Thyroid gland (tissue), 4 donors: ENCODE data around the gene IL17RC.

Experiments
- CTCF ChIP-seq, 6 experiments: fragments of 200-600 bp in 3 of 6; fragments of 450-650 bp in 3 of 6; sonication (generic) in 3 of 6; IDR thresholded peaks; one replicate each; pipeline ENCODE4 v1.5.1; 2016 to 2019; ENCODE audit warnings: antibody characterized with exemption in 6 of 6, mild to moderate bottlenecking in 2 of 6, inconsistent platforms in 1 of 6, moderate library complexity in 1 of 6
- POLR2A ChIP-seq, 2 donors: fragments of 450-650 bp; IDR thresholded peaks; one replicate each; pipeline ENCODE4 v1.6.1; 2017; ENCODE audit warnings: antibody characterized with exemption in 2 of 2, mild to moderate bottlenecking in 2 of 2, moderate library complexity in 1 of 2

GRCh38 chr3:9949626-9950025 is 32.7 kb downstream of the IL17RC start:
- no peak for TF ChIP-seq POLR2A (IDR thresholded peaks at IDR 0.05)
- no peak for TF ChIP-seq CTCF (IDR thresholded peaks at IDR 0.05)
